Limb (tissue), 2 donors: ENCODE measurements around the gene BCAS3.
"Not testable (repeated sequence)": the region's sequence is repeated elsewhere in the genome, so short reads cannot be mapped to it uniquely, and the experiment has no call there.

Source experiments
- DNase-seq, 2 donors: peaks; one replicate each; pipeline ENCODE4 v3.0.0-alpha.2; 2016; ENCODE audit errors: extremely low spot score in 2 of 2

The BCAS3 gene

GRCh38 chr17:61353615-61354014, 676.0 kb downstream of the BCAS3 start:
- no peak for DNase-seq

DNA sequence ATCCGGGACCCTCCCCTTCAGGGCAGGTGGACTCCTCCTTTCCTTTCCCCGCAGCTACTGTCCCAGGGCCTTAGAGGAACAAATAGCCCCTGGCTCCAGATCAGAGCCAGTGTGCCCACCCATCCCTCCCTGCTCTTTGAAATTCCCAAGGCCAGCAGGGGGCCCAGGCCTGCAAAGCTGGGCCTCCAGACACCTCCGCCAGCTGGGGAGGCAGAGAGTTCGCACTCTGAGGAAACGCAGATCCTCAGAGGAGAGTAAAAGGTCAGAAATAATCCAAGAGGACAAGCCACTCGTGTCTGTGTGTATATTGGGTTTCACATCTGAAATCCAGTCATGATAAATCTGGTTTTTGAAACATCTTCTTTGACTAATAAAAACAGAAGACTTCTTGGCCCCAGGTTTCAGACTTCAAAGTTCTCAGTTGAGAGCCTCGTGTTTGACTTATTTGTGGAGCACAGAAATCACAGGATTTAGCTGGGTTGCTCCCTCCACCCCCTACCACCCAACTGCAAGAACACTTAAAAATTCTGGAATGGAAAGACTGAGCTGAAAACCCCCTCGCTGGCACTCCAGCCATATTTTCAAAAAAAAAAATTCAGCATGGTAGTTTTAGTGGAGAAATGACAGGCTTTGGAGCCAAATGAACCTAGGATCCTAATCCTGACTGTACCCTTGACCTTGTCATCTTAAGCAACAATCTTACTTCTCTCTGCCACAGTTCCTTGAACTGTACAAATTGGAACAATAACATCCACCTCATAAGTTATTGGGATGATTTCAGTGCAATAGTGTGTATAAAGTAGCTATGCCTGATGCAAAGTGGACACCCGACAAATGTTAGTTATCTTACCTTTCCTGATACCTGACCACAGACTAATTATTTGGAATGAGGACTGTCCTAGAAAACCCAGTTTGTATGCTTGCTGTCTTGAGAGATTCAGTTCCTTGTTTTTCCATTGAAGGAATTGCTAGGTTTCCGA, 677.5 kb downstream of the BCAS3 start:
- DNase-seq: no peak

DNA sequence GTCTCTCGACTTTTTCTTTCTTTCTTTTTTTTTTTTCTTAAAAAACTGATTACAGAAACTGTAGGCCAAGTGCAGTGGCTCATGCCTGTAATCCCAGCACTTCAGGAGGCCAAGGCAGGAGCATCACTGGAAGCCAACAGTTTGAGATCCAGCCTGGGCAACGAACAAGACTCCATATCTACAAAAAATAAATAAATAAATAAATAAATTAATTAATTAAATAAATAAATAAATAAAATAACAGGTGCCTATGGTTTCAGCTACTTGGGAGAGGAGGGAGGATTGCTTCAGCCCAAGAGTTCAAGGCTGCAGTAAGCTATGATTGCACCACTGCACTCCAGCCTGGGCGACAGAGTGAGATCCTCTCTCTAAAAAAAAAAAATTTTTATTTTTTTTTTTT, 679.4 kb downstream of the BCAS3 start:
- DNase-seq: not testable (repeated sequence)

- not testable (repeated sequence) for DNase-seq
These were observed 681.9 kb downstream of the BCAS3 start for GRCh38 chr17:61359513-61359912.

- DNase-seq: no peak
These were observed 682.8 kb downstream of the BCAS3 start for GRCh38 chr17:61360318-61360943.

DNA sequence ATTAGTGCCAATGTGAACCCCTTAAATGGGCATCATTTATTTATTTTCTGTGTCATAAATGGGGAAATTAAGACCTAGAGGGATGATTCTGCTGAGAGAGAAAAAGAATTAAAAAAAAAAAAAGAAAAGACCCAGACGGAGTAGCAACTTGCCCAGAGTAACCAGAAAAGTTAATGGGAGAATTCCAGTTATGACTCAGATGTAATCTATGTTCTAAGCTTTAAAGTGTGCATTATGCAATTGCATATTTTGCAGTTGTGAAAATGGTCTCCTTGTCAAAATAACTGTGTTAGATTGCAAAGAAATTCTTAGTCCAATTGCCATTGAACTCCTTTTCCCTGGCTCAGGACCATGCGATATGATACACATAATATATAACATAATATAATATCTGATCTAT, 683.4 kb downstream of the BCAS3 start:
- no peak for DNase-seq

GRCh38 chr17:61362396-61362795, 684.7 kb downstream of the BCAS3 start:
- no peak for DNase-seq

DNA sequence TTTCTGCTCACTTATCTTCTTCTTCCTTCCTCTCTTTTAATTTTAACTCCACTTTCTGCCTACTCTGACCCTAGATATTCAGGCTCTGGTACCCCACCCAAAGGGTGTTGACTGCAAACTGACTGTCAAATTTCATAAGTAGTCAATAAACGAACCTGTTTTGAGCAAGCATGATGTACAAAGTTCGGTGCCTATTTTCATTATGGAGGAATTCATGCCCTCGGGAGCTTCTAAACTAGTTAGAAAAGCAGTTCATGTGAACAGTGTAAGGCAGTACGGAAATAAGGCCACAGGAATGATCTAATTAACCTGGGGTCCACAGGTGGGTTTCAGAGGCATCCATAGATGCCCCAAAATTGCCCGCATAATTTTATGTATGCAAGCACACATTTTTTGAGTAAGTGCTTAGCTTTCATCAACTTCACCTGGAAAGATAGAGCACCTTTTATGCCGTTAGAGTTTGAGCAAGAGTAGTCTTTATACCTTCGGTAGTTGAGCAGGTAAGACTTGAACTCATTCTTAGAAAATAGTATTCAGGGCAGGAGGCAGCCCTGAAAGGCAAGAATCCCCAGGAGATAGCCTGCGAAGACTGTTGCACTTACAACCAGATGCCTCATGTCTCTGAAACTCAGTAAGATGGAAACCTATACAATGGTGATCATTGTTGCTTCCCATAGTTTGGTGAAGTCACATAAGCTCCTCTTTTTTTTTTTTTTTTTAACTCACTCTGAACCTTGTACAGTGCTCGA, 685.4 kb downstream of the BCAS3 start:
- DNase-seq: no peak

DNA sequence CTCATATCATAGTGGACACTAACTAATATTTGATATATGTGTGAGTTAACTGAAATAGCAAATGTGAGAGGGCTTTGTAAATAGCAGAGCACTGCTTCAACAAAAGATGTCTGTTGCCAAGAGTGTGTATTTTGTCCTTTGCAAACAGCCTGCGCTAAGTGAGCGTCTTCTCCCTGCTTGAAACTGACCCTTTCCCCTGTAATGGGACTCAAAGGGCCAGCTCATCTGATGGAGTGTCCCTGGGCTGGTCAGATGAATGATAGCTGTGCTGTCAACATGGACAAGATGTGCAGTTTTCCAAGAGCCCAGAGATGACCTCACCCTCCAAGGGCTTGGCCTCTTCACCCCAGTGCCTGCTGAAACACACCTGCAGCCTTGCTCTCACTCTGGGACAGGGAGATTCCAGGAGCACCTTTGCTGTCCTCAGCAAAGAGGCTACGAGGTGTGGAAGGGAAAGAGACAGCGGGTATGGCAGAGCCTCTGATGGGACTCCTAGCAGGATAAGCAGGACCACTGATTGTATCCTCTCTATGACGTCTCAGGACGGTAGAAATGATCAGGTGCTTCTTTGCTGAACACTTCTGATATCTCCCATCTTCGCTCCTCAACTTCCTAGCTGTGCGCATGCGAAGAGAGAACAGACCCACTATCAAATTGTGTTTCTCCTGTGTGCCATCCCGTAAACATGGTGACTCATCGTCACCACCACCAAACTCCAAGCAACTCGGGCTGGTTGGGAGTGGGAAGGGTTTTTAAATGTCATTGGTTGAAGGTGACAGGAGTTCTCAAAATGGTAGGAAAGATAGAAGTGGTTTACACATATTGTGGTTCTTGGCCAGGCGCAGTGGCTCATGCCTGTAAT, 686.2 kb downstream of the BCAS3 start:
- DNase-seq: no peak

DNA sequence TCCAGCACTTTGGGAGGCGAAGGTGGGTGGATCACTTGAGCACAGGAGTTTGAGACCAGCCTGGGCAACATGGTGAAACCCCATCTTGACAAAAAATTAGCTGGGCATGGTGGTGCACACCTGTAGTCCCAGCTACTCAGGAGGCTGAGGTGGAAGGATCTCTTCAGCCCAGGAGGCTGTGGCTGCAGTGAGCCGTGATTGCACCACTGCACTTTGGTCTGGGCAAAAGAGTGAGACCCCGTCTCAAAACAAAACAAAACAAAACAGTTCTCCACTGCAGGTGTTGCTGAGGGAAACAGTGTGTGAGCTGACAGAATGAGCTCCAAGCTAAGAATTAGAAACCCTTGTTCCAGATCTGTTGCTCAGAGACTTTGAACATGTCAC, 686.8 kb downstream of the BCAS3 start:
- no peak for DNase-seq

- DNase-seq: no peak
These were observed 688.5 kb downstream of the BCAS3 start for GRCh38 chr17:61366076-61366714.

DNA sequence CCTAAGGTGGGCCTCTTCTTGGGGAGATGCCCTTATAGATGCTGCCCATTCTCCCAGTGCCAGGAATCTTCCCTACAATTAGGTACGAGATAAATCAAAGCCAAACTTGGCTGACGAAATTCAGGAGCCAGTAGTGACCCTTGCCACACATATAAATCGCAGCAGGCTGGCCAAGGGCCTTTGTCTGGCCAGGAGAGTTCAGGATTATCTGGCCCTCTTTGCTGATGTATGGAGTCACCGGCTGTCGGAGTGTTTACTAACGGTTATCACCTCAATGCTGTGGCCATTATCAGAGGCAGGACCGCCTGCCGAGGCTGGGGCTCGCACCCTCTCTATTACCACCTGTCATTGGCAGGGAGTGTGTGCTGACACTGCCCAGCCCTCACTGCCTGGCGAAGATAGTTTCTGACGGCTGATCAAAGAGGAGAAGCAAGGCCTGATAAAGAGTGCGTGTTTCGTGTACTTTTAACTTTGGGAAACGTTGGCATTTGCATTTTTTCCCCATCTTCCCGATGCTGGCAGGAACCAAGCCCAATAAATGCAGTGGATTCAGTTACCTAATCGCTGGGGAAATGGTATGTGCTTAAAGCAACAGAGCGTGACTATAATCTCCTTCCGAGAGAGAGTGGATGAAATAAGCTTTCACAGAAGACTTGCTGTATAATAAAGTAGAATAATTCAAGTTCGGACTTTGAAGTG, 689.2 kb downstream of the BCAS3 start:
- no peak for DNase-seq

DNA sequence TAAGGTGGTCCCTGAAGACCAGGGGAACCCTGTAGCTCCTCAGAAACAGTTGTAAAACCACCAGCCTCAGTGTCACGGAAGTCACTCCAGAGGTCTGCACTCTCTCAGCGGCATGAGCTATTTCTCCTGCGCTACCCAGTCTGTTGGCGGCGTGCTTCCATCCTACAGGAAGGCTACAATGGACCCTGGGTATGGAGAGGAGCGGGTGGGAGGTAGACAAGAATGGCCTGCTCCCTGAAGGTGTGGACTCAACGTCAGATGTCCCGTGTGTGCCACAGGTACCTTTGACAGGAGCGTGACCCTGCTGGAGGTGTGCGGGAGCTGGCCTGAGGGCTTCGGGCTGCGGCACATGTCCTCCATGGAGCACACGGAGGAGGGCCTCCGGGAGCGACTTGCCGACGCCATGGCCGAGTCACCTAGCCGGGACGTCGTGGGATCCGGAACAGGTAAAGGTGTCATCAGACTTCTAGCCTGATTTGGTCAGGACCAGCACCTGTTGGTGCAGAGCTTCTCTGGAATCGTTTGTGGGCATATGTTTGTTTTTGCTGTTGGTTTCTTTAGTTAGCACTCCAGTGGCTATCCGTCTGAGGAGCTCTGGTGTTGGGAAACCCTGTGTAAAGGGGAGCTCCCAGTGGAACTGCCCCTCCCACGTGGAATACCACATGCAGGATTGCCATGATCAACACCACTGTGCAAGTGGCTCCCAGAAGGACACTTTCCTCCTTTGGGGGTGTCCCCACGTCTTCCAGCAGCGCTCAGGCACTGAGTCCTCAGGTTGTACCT, 690.6 kb downstream of the BCAS3 start:
- no peak for DNase-seq

- no peak for DNase-seq
These were observed 691.3 kb downstream of the BCAS3 start for GRCh38 chr17:61368832-61369450.

- no peak for DNase-seq
These were observed 692.1 kb downstream of the BCAS3 start for GRCh38 chr17:61369751-61370150.

- DNase-seq: no peak
These were observed 693.5 kb downstream of the BCAS3 start for GRCh38 chr17:61371179-61371578.

DNA sequence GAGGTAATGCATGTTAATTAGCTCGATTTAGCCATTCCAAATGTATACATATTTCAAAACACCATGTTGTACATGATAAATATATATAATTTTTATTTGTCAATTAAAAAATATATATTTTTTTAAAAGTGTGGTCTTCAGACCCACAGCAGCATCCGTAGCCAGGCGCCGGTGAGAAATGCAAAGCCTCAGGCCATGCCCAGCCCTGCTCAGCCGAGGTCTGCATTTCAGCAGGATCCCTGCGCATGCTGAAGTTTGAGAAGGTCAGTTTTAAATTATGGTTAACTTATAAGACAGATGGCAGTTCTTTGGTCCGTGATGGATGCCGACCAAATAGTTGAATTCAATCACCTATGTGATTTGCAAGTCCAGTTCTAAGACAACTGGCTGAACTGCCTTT, 694.0 kb downstream of the BCAS3 start:
- DNase-seq: no peak

DNA sequence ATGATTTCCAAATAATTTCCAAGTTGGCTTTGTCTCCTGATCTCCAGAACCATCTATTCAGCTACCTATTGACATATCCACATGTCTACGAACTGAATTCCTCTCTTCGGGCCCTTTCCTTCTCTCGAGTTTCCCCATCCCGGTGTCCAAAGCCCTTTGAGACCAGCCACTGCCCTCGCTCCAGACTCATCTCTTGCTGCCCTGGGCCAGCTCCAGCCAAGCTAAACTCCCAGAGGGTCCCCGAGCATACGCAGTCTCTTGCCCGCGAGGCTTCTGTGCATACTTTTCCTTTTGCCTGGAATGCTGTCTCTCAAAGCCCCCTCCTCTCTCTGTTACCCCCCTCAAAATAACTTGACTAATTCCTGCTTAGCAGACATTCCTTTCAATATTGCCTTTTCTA, 694.8 kb downstream of the BCAS3 start:
- DNase-seq: no peak
